Adrenal gland (tissue), 12 donors: ENCODE results near the gene DLGAP4. TPM values are rescaled to one million over a fixed set of nuclear protein-coding genes. Genes with fewer than 3 reads are reported as not detected.

Source experiments
- DNase-seq, 7 donors: peaks; one replicate each; pipeline ENCODE4 v3.0.0-alpha.2; 2019 to 2020
- H3K27ac ChIP-seq, 5 donors: fragments of 200-600 bp; sonication (generic) in 4 of 5; 1 replicate in 3 of 5; 2 replicates in 2 of 5; pipeline versions ENCODE4 v1.5.1 to v1.8.0; 2016 to 2020; ENCODE audit warnings: mild to moderate bottlenecking in 1 of 5
- H3K27me3 ChIP-seq: fragments of 200-600 bp; 2 replicates; pipeline ENCODE4 v1.8.0; 2021
- H3K36me3 ChIP-seq, 2 donors: fragments of 200-600 bp; replicated peaks in 1 of 2; 1 replicate in 1 of 2; 2 replicates in 1 of 2; pipeline versions ENCODE4 v1.5.1 to v1.8.0; 2018 to 2022
- H3K4me1 ChIP-seq, 2 donors: fragments of 200-600 bp; replicated peaks in 1 of 2; 1 replicate in 1 of 2; 2 replicates in 1 of 2; pipeline versions ENCODE4 v1.5.1 to v1.8.0; 2018 to 2021
- H3K4me3 ChIP-seq, 4 donors: fragments of 200-600 bp; sonication (generic) in 3 of 4; one replicate each; pipeline ENCODE4 v1.5.1; 2016 to 2018
- H3K9me3 ChIP-seq, 3 donors: fragments of 200-600 bp; sonication (generic) in 1 of 3; replicated peaks in 1 of 3; 1 replicate in 2 of 3; 2 replicates in 1 of 3; pipeline versions ENCODE4 v1.5.1 to v1.8.0; 2016 to 2021
- POLR2A ChIP-seq, 2 donors: fragments of 450-650 bp; IDR thresholded peaks; one replicate each; pipeline ENCODE4 v1.6.1; 2017; ENCODE audit warnings: antibody characterized with exemption in 2 of 2, mild to moderate bottlenecking in 2 of 2, moderate library complexity in 1 of 2
- WGBS, 4 donors: extraction: QIAGEN DNeasy Blood & Tissue Kit in 2 of 4; methylation state at CpG; one replicate each; pipeline versions ENCODE4 v1.1.5 to v1.1.7; 2013 to 2017; 5-methylcytosine and 5-hydroxymethylcytosine counted together
- intact Hi-C, 2 donors: fragments of 100-400 bp; cut with DNase I; formaldehyde crosslinking; loops; one replicate each; pipeline versions ENCODE4 v1.14.1 to v1.15.0; 2022 to 2023
- polyA plus RNA-seq, 3 donors: library from polyadenylated mRNA; stranded (reverse); fragments of 200-250 nt in 2 of 3; fragments of 350-450 nt in 1 of 3; fragmentation: Illumina TruSeq in 1 of 3; extraction: RNeasy Lipid Tissue Mini Kit (QIAGEN cat#74804) in 1 of 3; gene quantifications; one replicate each; pipeline ENCODE4 v1.2.3, GENCODE V29; 2013 to 2014
- total RNA-seq, 9 donors: library from RNA; depleted of rRNA in 4 of 9; stranded (reverse); fragments of >200 nt in 4 of 9; fragments of 120-200 nt in 1 of 9; fragmentation: NEBNext Ultra II Directional in 1 of 9; extraction: Animal tissue kit (Norgen Biotek cat#: 25700) in 1 of 9; gene quantifications; one replicate each; pipeline versions ENCODE4 v1.1.0 to v1.2.4, GENCODE V29; 2013 to 2023
- TF ChIP-seq, protein P1 (sequence below), 6 experiments: fragments of 450-650 bp in 4 of 6; fragments of 200-600 bp in 2 of 6; sonication (generic) in 1 of 6; IDR thresholded peaks; 1 replicate in 5 of 6; 2 replicates in 1 of 6; pipeline versions ENCODE4 v1.5.1 to v1.8.0; 2016 to 2021; ENCODE audit warnings: antibody characterized with exemption in 6 of 6, mild to moderate bottlenecking in 2 of 6, moderate library complexity in 1 of 6
- donor health status: healthy with polysubstance abuse.
- donor health status: Bipolar disorder and iron deficiency.
- donor health status: DM: yes; HTN: yes; CAD: no.
- donor health status: DM: no; HTN: no; CAD: no.
- donor health status: DM: no; HTN: no; CAD: no.
- donor health status: DM: yes; HTN: yes; CAD: no.

Gene DLGAP4
- total and polyA plus RNA-seq, 12 donors = 13.5 to 95.2 (median 64.0) TPM

DNA sequence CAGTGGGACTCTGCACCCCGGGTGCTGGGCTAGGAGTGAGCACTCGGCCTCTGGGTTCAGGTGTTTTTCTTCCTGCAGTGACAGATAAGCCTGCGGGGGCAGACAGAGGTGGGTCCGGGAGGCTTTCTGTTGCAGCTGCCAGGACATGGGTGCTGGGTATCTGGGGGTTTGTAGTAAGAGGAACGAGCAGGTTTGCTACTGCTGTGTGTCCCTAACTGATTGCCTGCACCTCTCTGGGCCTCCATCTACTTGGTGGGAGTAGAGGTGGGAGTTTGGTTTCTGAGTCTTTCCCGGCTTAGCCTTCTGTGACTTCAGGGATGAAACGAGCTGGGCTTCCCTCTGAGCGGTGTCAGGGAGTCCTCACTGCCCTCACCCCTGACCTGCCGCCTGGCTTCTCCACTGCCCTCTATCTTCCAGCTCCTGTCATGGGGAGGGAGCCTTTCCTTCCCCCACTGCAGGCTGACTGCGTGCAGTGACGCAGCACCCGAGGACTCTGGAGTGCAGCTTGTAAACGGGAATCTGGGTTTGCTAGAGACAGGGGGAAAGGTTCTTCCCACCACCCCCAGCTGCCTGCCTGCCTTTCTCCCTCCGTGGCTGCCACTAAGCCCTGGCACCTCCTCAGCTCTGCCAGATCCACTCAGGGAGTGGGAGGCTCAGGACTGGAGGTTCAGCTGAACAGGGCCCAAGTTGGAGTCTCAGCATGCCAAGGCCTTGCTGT is 6.7 kb downstream of the DLGAP4 start:
- TF ChIP-seq, protein P1, sequence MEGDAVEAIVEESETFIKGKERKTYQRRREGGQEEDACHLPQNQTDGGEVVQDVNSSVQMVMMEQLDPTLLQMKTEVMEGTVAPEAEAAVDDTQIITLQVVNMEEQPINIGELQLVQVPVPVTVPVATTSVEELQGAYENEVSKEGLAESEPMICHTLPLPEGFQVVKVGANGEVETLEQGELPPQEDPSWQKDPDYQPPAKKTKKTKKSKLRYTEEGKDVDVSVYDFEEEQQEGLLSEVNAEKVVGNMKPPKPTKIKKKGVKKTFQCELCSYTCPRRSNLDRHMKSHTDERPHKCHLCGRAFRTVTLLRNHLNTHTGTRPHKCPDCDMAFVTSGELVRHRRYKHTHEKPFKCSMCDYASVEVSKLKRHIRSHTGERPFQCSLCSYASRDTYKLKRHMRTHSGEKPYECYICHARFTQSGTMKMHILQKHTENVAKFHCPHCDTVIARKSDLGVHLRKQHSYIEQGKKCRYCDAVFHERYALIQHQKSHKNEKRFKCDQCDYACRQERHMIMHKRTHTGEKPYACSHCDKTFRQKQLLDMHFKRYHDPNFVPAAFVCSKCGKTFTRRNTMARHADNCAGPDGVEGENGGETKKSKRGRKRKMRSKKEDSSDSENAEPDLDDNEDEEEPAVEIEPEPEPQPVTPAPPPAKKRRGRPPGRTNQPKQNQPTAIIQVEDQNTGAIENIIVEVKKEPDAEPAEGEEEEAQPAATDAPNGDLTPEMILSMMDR (IDR thresholded peaks at IDR 0.05) = no peak
- no peak for TF ChIP-seq POLR2A (IDR thresholded peaks at IDR 0.05)
- no peak overlapping the region for H3K27ac ChIP-seq
- no peak overlapping the region for H3K4me3 ChIP-seq
- intact Hi-C loops = no loop called here
- 59 to 69% (median 62%) methylated on average over 7 to 14 of the region's 14 CpGs for WGBS, 4 donors
- H3K36me3 ChIP-seq = no peaks in the 10 kb centered on the region
- H3K4me1 ChIP-seq = no peaks in the 10 kb centered on the region
- DNase-seq = peak in 2 of 7 donors; percentile 6 to 29
- H3K9me3 ChIP-seq = no peaks in the 10 kb centered on the region
- no peaks in the 10 kb centered on the region for H3K27me3 ChIP-seq

- Histone ChIP-seq H3K9me3 (no peaks in the 10 kb centered on the region), H3K4me1 (no peaks in the 10 kb centered on the region), H3K27me3 (no peaks in the 10 kb centered on the region), H3K4me3 (no peak overlapping the region), H3K27ac (no peak overlapping the region), H3K36me3 (no peaks in the 10 kb centered on the region)
- peak in 1 of 7 donors; percentile 30 for DNase-seq
- no peak for TF ChIP-seq POLR2A (IDR thresholded peaks at IDR 0.05)
- TF ChIP-seq, protein P1 (IDR thresholded peaks at IDR 0.05) = no peak
- 60 to 83% (median 68%) methylated on average over 1 to 3 of the region's 3 CpGs for WGBS, 4 donors
- intact Hi-C loops = no loop called here
Observed at GRCh38 chr20:36313476-36313875, 7.3 kb downstream of the DLGAP4 start.

- no peak overlapping the region for H3K4me3 ChIP-seq
- 77 to 93% (median 80%) methylated on average over 2 to 11 of the region's 11 CpGs for WGBS, 4 donors
- peak in 3 of 7 donors; percentile 1 to 8 (median 3) for DNase-seq
- no peak overlapping the region for H3K27ac ChIP-seq
- no peaks in the 10 kb centered on the region for H3K4me1 ChIP-seq
- no peak for TF ChIP-seq POLR2A (IDR thresholded peaks at IDR 0.05)
- TF ChIP-seq, protein P1 (IDR thresholded peaks at IDR 0.05) = no peak
- intact Hi-C loops = no loop called here
- H3K36me3 ChIP-seq = no peaks in the 10 kb centered on the region
- H3K9me3 ChIP-seq = no peaks in the 10 kb centered on the region
- H3K27me3 ChIP-seq = no peaks in the 10 kb centered on the region
Observed at GRCh38 chr20:36313926-36314325, 7.8 kb downstream of the DLGAP4 start.

- H3K27ac ChIP-seq = no peak overlapping the region
- no peaks in the 10 kb centered on the region for H3K4me1 ChIP-seq
- intact Hi-C loops = no loop called here
- 62 to 70% (median 66%) methylated on average over 9 to 11 of the region's 12 CpGs for WGBS, 4 donors
- DNase-seq = peak in 2 of 7 donors; percentile 1 to 6
- no peaks in the 10 kb centered on the region for H3K9me3 ChIP-seq
- no peaks in the 10 kb centered on the region for H3K27me3 ChIP-seq
- no peak overlapping the region for H3K4me3 ChIP-seq
- TF ChIP-seq POLR2A (IDR thresholded peaks at IDR 0.05) = no peak
- TF ChIP-seq, protein P1 (IDR thresholded peaks at IDR 0.05) = no peak
- H3K36me3 ChIP-seq = no peaks in the 10 kb centered on the region
Observed at GRCh38 chr20:36314734-36315544, 8.8 kb downstream of the DLGAP4 start.
